Right cardiac atrium (tissue), 5 donors: ENCODE data around the gene CALCOCO1. TPM values are rescaled to one million over a fixed set of nuclear protein-coding genes. Genes with fewer than 3 reads are reported as not detected.

ENCODE experiments used
- ATAC-seq, 2 donors: fragments of 200-7000 bp; cut with Tn5 transposase; one replicate each; pipeline versions ENCODE4 v1.8.0 to v1.9.1; 2020; ENCODE audit warnings: moderate library complexity in 2 of 2, mild to moderate bottlenecking in 1 of 2
- DNase-seq, 3 donors: peaks; one replicate each; pipeline ENCODE4 v3.0.0-alpha.2; 2020
- H3K27ac ChIP-seq: one replicate; pipeline ENCODE4 v1.5.1; 2013; ENCODE audit warnings: mild to moderate bottlenecking, low read length, control low read depth, moderate library complexity
- H3K27me3 ChIP-seq: one replicate; pipeline ENCODE4 v1.6.1; 2013; ENCODE audit not compliant: control insufficient read depth, insufficient read depth
- H3K4me1 ChIP-seq: one replicate; pipeline ENCODE4 v1.6.1; 2013; ENCODE audit warnings: low read length; ENCODE audit not compliant: control insufficient read depth, insufficient read depth
- H3K4me3 ChIP-seq: one replicate; pipeline ENCODE4 v1.5.1; 2013; ENCODE audit warnings: low read length, control low read depth
- H3K9me3 ChIP-seq: one replicate; pipeline ENCODE4 v1.6.1; 2013; ENCODE audit warnings: low read length; ENCODE audit not compliant: control insufficient read depth
- WGBS: extraction: QIAGEN DNeasy Blood & Tissue Kit; methylation state at CpG from one replicate; pipeline ENCODE4 v1.1.7; 2013; 5-methylcytosine and 5-hydroxymethylcytosine counted together
- intact Hi-C, 4 donors: fragments of 100-400 bp; cut with DNase I; formaldehyde crosslinking; loops; one replicate each; pipeline versions ENCODE4 v1.11.0 to v1.14.0; 2022 to 2023
- polyA plus RNA-seq: library from polyadenylated mRNA; stranded (reverse); fragments of 200-250 nt; gene quantifications from one replicate; pipeline ENCODE4 v1.2.3, GENCODE V29; 2013
- total RNA-seq, 4 donors: library from RNA; stranded (reverse); fragmentation: NEBNext Ultra II Directional; extraction: Animal tissue kit (Norgen Biotek cat#: 25700); gene quantifications; one replicate each; pipeline ENCODE4 v1.2.1, GENCODE V29; 2021
- donor health status: healthy with polysubstance abuse.
- donor health status: DM: no; HTN: yes; CAD: no.
- donor health status: DM: no; HTN: no; CAD: no.
- donor health status: DM: no; HTN: yes; CAD: no; lungs with severe emphysema.
- donor health status: DM: yes; HTN: yes; CAD: no.

Gene CALCOCO1
- total and polyA plus RNA-seq, 5 donors: 121 to 247 (median 197) TPM

DNA sequence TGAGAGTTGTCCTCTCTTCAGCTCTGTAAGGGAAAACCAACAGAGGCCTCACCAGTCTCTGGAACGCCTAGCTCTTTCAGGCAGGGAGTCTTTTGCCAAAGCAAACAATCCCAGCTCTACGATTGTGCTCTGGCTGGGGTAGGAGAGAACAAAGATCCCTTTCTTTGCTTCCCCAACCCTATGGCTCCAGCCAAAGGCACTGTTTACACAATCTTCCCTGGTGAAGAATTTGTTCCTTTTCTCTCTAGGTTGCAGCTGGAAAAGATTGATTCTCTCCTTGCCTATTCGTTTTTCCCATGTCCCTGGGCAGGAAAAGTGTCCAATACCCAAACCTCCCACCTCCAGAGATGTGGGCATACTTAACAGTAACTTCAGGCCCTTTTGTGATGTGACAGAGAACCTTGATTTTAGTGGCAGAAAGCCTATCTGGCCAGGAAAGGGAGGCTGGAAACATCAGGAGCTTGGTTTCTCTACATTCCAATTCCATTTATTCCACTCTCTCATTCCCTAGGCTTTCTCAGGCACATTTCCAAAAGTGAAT is 68.2 kb downstream of the CALCOCO1 start:
- WGBS: 15% methylated on average over 3 of the region's 3 CpGs
- peak; percentile 61 to 80 (median 62) for DNase-seq
- no peaks in the 10 kb centered on the region for H3K9me3 ChIP-seq
- intact Hi-C loops: no loop called here
- ATAC-seq: peak; percentile 95 to 97
- H3K27ac ChIP-seq: peak overlapping the region; percentile 99
- H3K27me3 ChIP-seq: no peaks in the 10 kb centered on the region
- H3K4me3 ChIP-seq: no peak overlapping the region
- H3K4me1 ChIP-seq: no peaks in the 10 kb centered on the region

Other genes with a start within 250 kb of the CALCOCO1 start
- 1 to 10 TPM; 7.7 to 9.6 (median 9.0) TPM for gene MAP3K12, start 228.0 kb downstream of the CALCOCO1 start, total RNA-seq
- 9.2 TPM for gene MAP3K12, start 228.0 kb downstream of the CALCOCO1 start, polyA plus RNA-seq
- gene TARBP2, start 226.2 kb downstream of the CALCOCO1 start, total RNA-seq: 10 to 100 TPM; 12.9 to 13.9 (median 13.4) TPM
- 12.8 TPM for gene TARBP2, start 226.2 kb downstream of the CALCOCO1 start, polyA plus RNA-seq
- not detected for gene NPFF, start 220.0 kb downstream of the CALCOCO1 start, total RNA-seq
- gene NPFF, start 220.0 kb downstream of the CALCOCO1 start, polyA plus RNA-seq: not detected
- gene ATF7, start 101.1 kb downstream of the CALCOCO1 start, total RNA-seq: 10 to 100 TPM; 30.7 to 36.9 (median 33.3) TPM
- 22.8 TPM for gene ATF7, start 101.1 kb downstream of the CALCOCO1 start, polyA plus RNA-seq
- 100 to 1,000 TPM; 397 to 507 (median 497) TPM for gene ATP5MC2, start 51.4 kb downstream of the CALCOCO1 start, total RNA-seq
- 740 TPM for gene ATP5MC2, start 51.4 kb downstream of the CALCOCO1 start, polyA plus RNA-seq
- 1 to 10 TPM; 3.2 to 5.9 (median 4.0) TPM for gene CISTR, start 24.5 kb upstream of the CALCOCO1 start, total RNA-seq
- gene CISTR, start 24.5 kb upstream of the CALCOCO1 start, polyA plus RNA-seq: 2.8 TPM
- gene HOXC13, start 211.4 kb upstream of the CALCOCO1 start, total RNA-seq: not detected
- not detected for gene HOXC13, start 211.4 kb upstream of the CALCOCO1 start, polyA plus RNA-seq
- not detected for gene HOXC12, start 227.5 kb upstream of the CALCOCO1 start, total RNA-seq
- not detected for gene HOXC12, start 227.5 kb upstream of the CALCOCO1 start, polyA plus RNA-seq
- not detected for gene HOXC11, start 245.7 kb upstream of the CALCOCO1 start, total RNA-seq
- not detected for gene HOXC11, start 245.7 kb upstream of the CALCOCO1 start, polyA plus RNA-seq
- gene HOTAIR, start 247.5 kb upstream of the CALCOCO1 start, total RNA-seq: not detected
- gene HOTAIR, start 247.5 kb upstream of the CALCOCO1 start, polyA plus RNA-seq: not detected